Kidney (tissue), 14 donors: ENCODE measurements around the gene CCDC8. TPM values are rescaled to one million over a fixed set of nuclear protein-coding genes. Genes with fewer than 3 reads are reported as not detected.

Experiments
- DNase-seq, 5 donors: peaks; one replicate each; pipeline ENCODE4 v3.0.0-alpha.2; 2013 to 2020
- FAIRE-seq: peaks from 2 replicates; lab custom pipeline; 2012; peaks lifted over from hg19 to GRCh38; lab: Jason Lieb, UNC
- H3K27ac ChIP-seq, 2 donors: one replicate each; pipeline ENCODE4 v1.7.0; 2013; ENCODE audit warnings: low read depth in 2 of 2, low read length in 2 of 2, inconsistent platforms in 1 of 2
- H3K27me3 ChIP-seq: one replicate; pipeline ENCODE4 v1.7.1; 2013; ENCODE audit warnings: low read length, inconsistent platforms; ENCODE audit not compliant: control insufficient read depth, insufficient read depth
- H3K36me3 ChIP-seq, 3 donors: one replicate each; pipeline versions ENCODE4 v1.7.0 to v1.7.1; 2013; ENCODE audit warnings: low read length in 3 of 3, control low read depth in 1 of 3, inconsistent platforms in 1 of 3; ENCODE audit not compliant: insufficient read depth in 3 of 3, control insufficient read depth in 2 of 3
- H3K4me1 ChIP-seq, 3 donors: one replicate each; pipeline versions ENCODE4 v1.7.0 to v1.7.1; 2013; ENCODE audit warnings: low read length in 3 of 3, inconsistent platforms in 1 of 3, low read depth in 1 of 3; ENCODE audit not compliant: control insufficient read depth in 2 of 3, insufficient read depth in 2 of 3
- H3K4me3 ChIP-seq, 3 donors: one replicate each; pipeline versions ENCODE4 v1.7.0 to v1.8.1; 2013; ENCODE audit warnings: low read length in 3 of 3, control low read depth in 1 of 3, inconsistent platforms in 1 of 3
- H3K9ac ChIP-seq, 3 donors: one replicate each; pipeline versions ENCODE4 v1.7.0 to v1.7.1; 2013; ENCODE audit warnings: low read length in 3 of 3, control low read depth in 1 of 3, inconsistent platforms in 1 of 3
- H3K9me3 ChIP-seq, 3 donors: one replicate each; pipeline versions ENCODE4 v1.7.0 to v1.7.1; 2013; ENCODE audit warnings: low read length in 3 of 3, control low read depth in 1 of 3, inconsistent platforms in 1 of 3; ENCODE audit not compliant: control insufficient read depth in 2 of 3, insufficient read depth in 1 of 3
- intact Hi-C: fragments of 100-400 bp; cut with DNase I; formaldehyde crosslinking; loops from one replicate; pipeline ENCODE4 v1.11.1; 2022
- polyA plus RNA-seq: library from polyadenylated mRNA; stranded (reverse); fragments of 350-450 nt; fragmentation: Illumina TruSeq; extraction: RNeasy Lipid Tissue Mini Kit (QIAGEN cat#74804); gene quantifications from one replicate; pipeline ENCODE4 v1.2.3, GENCODE V29; 2014; ENCODE audit warnings: low read depth, low replicate concordance; ENCODE audit not compliant: insufficient read depth
- total RNA-seq: library from RNA; stranded (reverse); fragmentation: NEBNext Ultra II Directional; extraction: Animal tissue kit (Norgen Biotek cat#: 25700); gene quantifications from one replicate; pipeline ENCODE4 v1.2.1, GENCODE V29; 2021
- TF ChIP-seq, protein P1 (sequence below): IDR thresholded peaks from 3 replicates; pipeline ENCODE4 v1.5.1; 2012; ENCODE audit warnings: mild to moderate bottlenecking, moderate library complexity, borderline replicate concordance; ENCODE audit not compliant: insufficient read depth; ENCODE audit errors: extremely low read depth
- donor health status: control.
- donor health status: control.
- donor health status: control.
- donor health status: control.
- donor health status: control.
- donor health status: DM: yes; HTN: yes; CAD: no.
- donor health status: Normal renal cell carcinoma (clear cell type).

CCDC8 gene
- total and polyA plus RNA-seq, 2 donors from 2014 or later: 18.9 to 21.0 TPM

DNA sequence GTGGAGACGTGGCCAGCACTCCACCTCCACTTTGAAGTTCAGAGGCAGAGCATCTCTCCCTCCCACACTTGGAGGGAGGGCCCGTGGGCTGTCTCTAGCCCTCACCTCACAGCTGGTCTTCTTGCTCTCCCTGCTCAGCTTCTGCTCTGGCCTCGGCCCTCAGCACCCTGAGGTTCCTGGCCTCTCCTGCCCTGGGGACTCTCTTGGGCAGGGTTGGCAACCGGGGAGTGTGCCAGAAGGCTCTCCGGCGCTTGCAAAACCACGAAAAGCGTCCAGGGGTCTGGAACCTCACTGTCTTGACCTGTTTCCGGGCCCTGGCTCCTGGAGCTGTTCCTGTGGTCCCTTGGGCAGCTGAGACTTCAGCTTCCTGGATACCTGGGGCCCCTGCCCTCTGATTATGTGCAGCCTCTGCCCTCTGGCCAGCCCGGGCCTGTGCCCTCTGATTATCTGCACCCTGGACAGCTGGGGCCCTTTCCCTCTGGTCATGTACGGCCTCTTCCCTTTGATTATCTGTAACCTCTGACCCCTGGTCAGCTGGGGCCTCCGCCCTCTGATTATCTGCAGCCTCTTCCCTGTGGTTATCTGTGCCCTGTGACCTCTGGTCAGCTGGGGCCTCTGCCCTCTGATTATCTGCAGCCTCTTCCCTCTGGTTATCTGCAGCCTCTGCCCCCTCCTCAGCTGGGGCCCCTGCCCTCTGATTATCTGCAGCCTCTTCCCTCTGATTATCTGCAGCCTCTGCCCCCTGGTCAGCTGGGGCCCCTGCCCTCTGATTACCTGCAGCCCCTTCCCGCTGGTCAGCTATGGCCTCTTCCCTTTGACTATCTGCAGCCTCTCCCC lies 2.1 kb downstream of the CCDC8 start:
- DNase-seq: peak in 2 of 5 donors; percentile 48 to 64
- Histone ChIP-seq H3K27ac (no peak overlapping the region), H3K4me3 (peak overlapping the region; percentile 41 to 82 (median 82)), H3K36me3 (no peaks in the 10 kb centered on the region), H3K9me3 (no peaks in the 10 kb centered on the region), H3K9ac (peak overlapping the region in 2 of 3 donors; percentile 39 to 55), H3K4me1 (peaks cover 0 to 18% (median 5%) of the 10 kb centered on the region in 3 donors), H3K27me3 (no peaks in the 10 kb centered on the region)
- TF ChIP-seq, protein P1, sequence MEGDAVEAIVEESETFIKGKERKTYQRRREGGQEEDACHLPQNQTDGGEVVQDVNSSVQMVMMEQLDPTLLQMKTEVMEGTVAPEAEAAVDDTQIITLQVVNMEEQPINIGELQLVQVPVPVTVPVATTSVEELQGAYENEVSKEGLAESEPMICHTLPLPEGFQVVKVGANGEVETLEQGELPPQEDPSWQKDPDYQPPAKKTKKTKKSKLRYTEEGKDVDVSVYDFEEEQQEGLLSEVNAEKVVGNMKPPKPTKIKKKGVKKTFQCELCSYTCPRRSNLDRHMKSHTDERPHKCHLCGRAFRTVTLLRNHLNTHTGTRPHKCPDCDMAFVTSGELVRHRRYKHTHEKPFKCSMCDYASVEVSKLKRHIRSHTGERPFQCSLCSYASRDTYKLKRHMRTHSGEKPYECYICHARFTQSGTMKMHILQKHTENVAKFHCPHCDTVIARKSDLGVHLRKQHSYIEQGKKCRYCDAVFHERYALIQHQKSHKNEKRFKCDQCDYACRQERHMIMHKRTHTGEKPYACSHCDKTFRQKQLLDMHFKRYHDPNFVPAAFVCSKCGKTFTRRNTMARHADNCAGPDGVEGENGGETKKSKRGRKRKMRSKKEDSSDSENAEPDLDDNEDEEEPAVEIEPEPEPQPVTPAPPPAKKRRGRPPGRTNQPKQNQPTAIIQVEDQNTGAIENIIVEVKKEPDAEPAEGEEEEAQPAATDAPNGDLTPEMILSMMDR: no peak
- intact Hi-C loops: no loop called here
- FAIRE-seq: no peak

DNA sequence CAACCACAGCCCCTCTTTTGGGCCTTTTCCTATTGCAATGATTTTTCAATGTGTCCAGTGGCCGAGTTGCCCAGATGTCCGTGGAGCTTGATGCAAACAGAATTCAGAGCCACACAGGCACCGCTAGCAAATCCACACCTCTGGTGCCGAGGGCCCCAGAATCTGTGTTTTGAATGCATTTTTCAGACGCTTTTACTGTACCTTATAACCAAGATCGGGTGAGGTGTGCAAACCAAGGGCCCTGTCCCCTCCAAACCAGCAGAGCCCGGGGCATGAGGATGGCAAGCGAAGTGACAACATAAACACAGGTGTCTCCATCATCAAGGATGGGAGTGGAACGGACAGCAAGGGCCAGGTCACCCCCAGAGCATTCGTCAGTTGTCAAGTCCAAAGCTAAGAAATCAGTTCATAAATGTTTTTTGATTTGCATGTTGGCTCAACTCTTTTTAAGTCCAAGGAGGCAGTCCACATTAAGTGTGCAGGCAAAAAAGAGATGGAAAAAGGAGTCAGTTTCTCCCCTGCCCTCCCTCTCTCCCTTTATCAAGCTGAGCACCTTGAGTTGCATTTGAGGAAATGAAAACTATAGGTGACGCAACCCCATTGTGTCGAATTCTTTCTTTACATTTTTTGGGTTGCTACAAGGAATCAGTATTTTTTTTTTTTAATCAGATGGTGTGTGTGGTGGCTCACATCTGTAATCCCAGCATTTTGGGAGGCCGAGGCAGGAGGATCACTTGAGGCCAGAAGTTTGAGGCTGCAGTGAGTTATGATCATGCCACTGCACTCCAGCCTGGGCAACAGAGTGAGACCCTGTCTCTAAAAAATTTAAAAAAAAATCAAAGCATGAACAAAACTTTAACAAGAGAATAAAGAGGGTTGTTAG lies 2.9 kb downstream of the CCDC8 start:
- TF ChIP-seq, protein P1: no peak
- peak overlapping the region in 2 of 3 donors; percentile 82 for H3K4me3 ChIP-seq
- H3K27ac ChIP-seq: no peak overlapping the region
- FAIRE-seq: no peak
- no peak overlapping the region for H3K9ac ChIP-seq
- DNase-seq: peak in 1 of 5 donors; percentile 32
- H3K36me3 ChIP-seq: no peaks in the 10 kb centered on the region
- H3K27me3 ChIP-seq: no peaks in the 10 kb centered on the region
- H3K4me1 ChIP-seq: peaks cover 0 to 18% (median 5%) of the 10 kb centered on the region in 3 donors
- intact Hi-C loops: no loop called here
- H3K9me3 ChIP-seq: no peaks in the 10 kb centered on the region

DNA sequence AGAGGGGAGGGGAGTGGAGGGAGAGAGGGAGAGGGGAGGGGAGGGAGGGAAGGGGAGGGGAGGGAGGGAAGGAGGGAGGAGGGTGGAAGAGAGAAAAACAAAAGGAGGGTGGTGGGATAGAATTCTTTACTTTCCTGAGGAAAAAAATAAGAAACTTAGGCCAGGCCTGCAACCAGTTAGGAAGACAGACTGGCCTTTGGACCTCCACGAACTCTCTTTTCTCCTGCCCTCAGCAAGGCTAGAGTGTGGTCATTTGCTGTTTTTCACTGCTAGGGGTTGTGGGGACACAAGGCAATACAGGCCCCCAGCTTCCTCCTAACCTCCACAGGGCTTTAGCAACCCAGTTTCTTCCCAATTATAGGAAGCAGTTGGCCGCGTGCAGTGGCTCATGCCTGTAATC lies 4.2 kb downstream of the CCDC8 start:
- H3K27ac ChIP-seq: no peak overlapping the region
- DNase-seq: peak in 1 of 5 donors; percentile 3
- FAIRE-seq: no peak

More for the DNA sequence above, 4.2 kb downstream of the CCDC8 start:
- H3K9me3 ChIP-seq: no peaks in the 10 kb centered on the region
- H3K4me3 ChIP-seq: no peak overlapping the region
- TF ChIP-seq, protein P1: no peak
- H3K9ac ChIP-seq: no peak overlapping the region
- H3K4me1 ChIP-seq: peaks cover 0 to 23% (median 5%) of the 10 kb centered on the region in 3 donors
- intact Hi-C loops: no loop called here
- H3K36me3 ChIP-seq: no peaks in the 10 kb centered on the region
- H3K27me3 ChIP-seq: no peaks in the 10 kb centered on the region
